Mesendoderm (in vitro differentiated cells): ENCODE results near the gene OTUB2.

Experiments used
- DNase-seq: peaks from one replicate; pipeline ENCODE4 v3.0.0; 2013
- H2AK5ac ChIP-seq: 2 replicates; pipeline ENCODE4 v1.6.1; 2013; ENCODE audit warnings: low read length, inconsistent platforms
- H2BK120ac ChIP-seq: 2 replicates; pipeline ENCODE4 v1.6.1; 2013; ENCODE audit warnings: low read depth, mild to moderate bottlenecking, low read length, moderate library complexity, mixed read lengths
- H2BK15ac ChIP-seq: replicated peaks from 2 replicates; pipeline ENCODE4 v1.6.1; 2013; ENCODE audit warnings: low read depth, mild to moderate bottlenecking, moderate library complexity
- H2BK5ac ChIP-seq: 2 replicates; pipeline ENCODE4 v1.6.1; 2013; ENCODE audit warnings: low read length, inconsistent platforms
- H3K18ac ChIP-seq: 2 replicates; pipeline ENCODE4 v1.6.1; 2013; ENCODE audit warnings: mild to moderate bottlenecking, low read length, mixed read lengths
- H3K23ac ChIP-seq: one replicate; pipeline ENCODE4 v1.6.1; 2013; ENCODE audit warnings: low read length
- H3K27ac ChIP-seq: 2 replicates; pipeline ENCODE4 v1.5.1; 2013; ENCODE audit warnings: low read depth, mild to moderate bottlenecking, inconsistent platforms, low read length, moderate library complexity
- H3K27me3 ChIP-seq: 2 replicates; pipeline ENCODE4 v1.6.1; 2013; ENCODE audit warnings: low read length, control low read depth, mild to moderate bottlenecking, inconsistent platforms; ENCODE audit not compliant: insufficient read depth, poor library complexity
- H3K36me3 ChIP-seq: 2 replicates; pipeline ENCODE4 v1.6.1; 2013; ENCODE audit warnings: low read length, inconsistent platforms; ENCODE audit not compliant: control insufficient read depth, insufficient read depth
- H3K4ac ChIP-seq: one replicate; pipeline ENCODE4 v1.6.1; 2013; ENCODE audit warnings: low read depth, mild to moderate bottlenecking, low read length, moderate library complexity
- H3K4me1 ChIP-seq: 2 replicates; pipeline ENCODE4 v1.6.1; 2013; ENCODE audit warnings: low read depth, low read length, inconsistent platforms; ENCODE audit not compliant: control insufficient read depth
- H3K4me2 ChIP-seq: 2 replicates; pipeline ENCODE4 v1.6.1; 2013; ENCODE audit warnings: low read length
- H3K4me3 ChIP-seq: 2 replicates; pipeline ENCODE4 v1.5.1; 2013; ENCODE audit warnings: mild to moderate bottlenecking, low read length
- H3K56ac ChIP-seq: one replicate; pipeline ENCODE4 v1.6.1; 2013; ENCODE audit warnings: low read length
- H3K79me1 ChIP-seq: 2 replicates; pipeline ENCODE4 v1.6.1; 2013; ENCODE audit warnings: low read length, inconsistent platforms
- H3K79me2 ChIP-seq: 2 replicates; pipeline ENCODE4 v1.6.1; 2013; ENCODE audit warnings: mild to moderate bottlenecking, low read length; ENCODE audit not compliant: control insufficient read depth, insufficient read depth
- H3K9ac ChIP-seq: 2 replicates; pipeline ENCODE4 v1.6.1; 2013; ENCODE audit warnings: low read length, inconsistent platforms
- H4K5ac ChIP-seq: one replicate; pipeline ENCODE4 v1.6.1; 2013; ENCODE audit warnings: low read length
- H4K8ac ChIP-seq: one replicate; pipeline ENCODE4 v1.6.1; 2013; ENCODE audit warnings: low read depth, mild to moderate bottlenecking, control low read depth, low read length, moderate library complexity
- WGBS: extraction: QIAGEN DNeasy Blood & Tissue Kit; methylation state at CpG from one replicate; pipeline ENCODE4 v1.1.7; 2013; ENCODE audit warnings: low lambda C conversion rate, missing lambda C conversion rate; ENCODE audit not compliant: insufficient coverage; ENCODE audit errors: extremely low coverage; 5-methylcytosine and 5-hydroxymethylcytosine counted together

Gene OTUB2

GRCh38 chr14:94040796-94041195 lies 14.7 kb downstream of the OTUB2 start:
- H3K27me3 ChIP-seq, result no peaks in the 10 kb centered on the region
- no peak overlapping the region for H3K4me3 ChIP-seq
- no peak overlapping the region for H2BK15ac ChIP-seq
- H3K79me2 ChIP-seq, result no peaks in the 10 kb centered on the region
- H3K56ac ChIP-seq, result no peak overlapping the region
- H3K23ac ChIP-seq, result no peak overlapping the region
- DNase-seq, result no peak
- H3K36me3 ChIP-seq, result peaks cover 7% of the 10 kb centered on the region
- WGBS, result no CpG with 5 or more reads among the region's 13 CpGs
- H2BK120ac ChIP-seq, result no peak overlapping the region
- H3K27ac ChIP-seq, result no peak overlapping the region
- no peak overlapping the region for H3K4ac ChIP-seq
- no peak overlapping the region for H4K8ac ChIP-seq
- H3K18ac ChIP-seq, result no peak overlapping the region
- H3K4me2 ChIP-seq, result no peak overlapping the region
- peaks cover 1% of the 10 kb centered on the region for H3K4me1 ChIP-seq
- no peak overlapping the region for H2BK5ac ChIP-seq
- no peaks in the 10 kb centered on the region for H3K79me1 ChIP-seq
- H3K9ac ChIP-seq, result no peak overlapping the region
- H2AK5ac ChIP-seq, result no peak overlapping the region
- H4K5ac ChIP-seq, result no peak overlapping the region

DNA sequence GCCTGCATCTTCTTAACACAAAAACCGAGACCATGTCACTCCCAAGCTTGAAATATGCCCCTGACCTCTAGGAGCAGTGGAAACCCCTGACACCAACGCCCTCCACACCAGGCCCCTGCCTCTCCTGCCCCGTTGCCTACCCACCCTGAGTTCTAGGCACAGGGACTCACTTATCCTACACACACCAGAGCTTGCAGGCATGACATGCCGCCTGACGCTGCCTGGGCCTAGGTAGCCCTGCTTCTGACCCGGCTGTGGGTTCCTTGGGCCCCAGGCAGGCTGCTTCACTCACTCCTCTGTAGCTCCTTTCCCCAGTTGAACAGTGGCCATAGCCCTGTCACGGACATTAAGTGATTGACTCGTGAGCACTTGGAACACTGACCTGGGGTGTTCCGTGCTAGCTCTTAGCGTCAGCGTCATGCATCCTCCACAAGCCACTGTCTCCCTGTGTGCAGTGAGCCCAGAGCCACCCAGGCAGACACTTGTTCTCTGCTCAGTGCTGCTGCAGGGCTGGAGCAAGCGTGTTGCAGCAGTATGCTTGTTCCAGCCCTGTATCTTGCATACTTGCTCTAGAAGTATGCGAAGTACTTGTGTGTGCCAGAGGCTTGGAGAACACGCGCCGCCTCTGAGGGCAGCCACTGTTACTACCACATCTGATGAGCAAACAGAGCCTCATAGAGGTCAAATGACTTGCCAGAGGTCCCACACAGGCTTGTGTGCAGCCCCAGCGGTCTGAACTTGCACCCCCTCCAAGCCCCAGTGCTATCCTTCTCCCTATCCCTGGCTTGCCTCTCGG lies 15.6 kb downstream of the OTUB2 start:
- H2BK5ac ChIP-seq, result no peak overlapping the region
- no peak overlapping the region for H3K56ac ChIP-seq
- peaks cover under 1% of the 10 kb centered on the region for H3K4me1 ChIP-seq
- H4K8ac ChIP-seq, result no peak overlapping the region
- H2BK15ac ChIP-seq, result no peak overlapping the region
- H3K79me2 ChIP-seq, result no peaks in the 10 kb centered on the region
- DNase-seq, result no peak
- H3K23ac ChIP-seq, result no peak overlapping the region
- no peak overlapping the region for H3K4ac ChIP-seq
- H2BK120ac ChIP-seq, result no peak overlapping the region
- H3K4me3 ChIP-seq, result no peak overlapping the region
- WGBS, result no CpG with 5 or more reads among the region's 18 CpGs
- no peak overlapping the region for H3K4me2 ChIP-seq
- no peak overlapping the region for H3K18ac ChIP-seq
- H3K36me3 ChIP-seq, result peaks cover 10% of the 10 kb centered on the region
- no peak overlapping the region for H3K27ac ChIP-seq
- H2AK5ac ChIP-seq, result no peak overlapping the region
- H4K5ac ChIP-seq, result no peak overlapping the region
- no peak overlapping the region for H3K9ac ChIP-seq
- H3K27me3 ChIP-seq, result no peaks in the 10 kb centered on the region
- H3K79me1 ChIP-seq, result no peaks in the 10 kb centered on the region

DNA sequence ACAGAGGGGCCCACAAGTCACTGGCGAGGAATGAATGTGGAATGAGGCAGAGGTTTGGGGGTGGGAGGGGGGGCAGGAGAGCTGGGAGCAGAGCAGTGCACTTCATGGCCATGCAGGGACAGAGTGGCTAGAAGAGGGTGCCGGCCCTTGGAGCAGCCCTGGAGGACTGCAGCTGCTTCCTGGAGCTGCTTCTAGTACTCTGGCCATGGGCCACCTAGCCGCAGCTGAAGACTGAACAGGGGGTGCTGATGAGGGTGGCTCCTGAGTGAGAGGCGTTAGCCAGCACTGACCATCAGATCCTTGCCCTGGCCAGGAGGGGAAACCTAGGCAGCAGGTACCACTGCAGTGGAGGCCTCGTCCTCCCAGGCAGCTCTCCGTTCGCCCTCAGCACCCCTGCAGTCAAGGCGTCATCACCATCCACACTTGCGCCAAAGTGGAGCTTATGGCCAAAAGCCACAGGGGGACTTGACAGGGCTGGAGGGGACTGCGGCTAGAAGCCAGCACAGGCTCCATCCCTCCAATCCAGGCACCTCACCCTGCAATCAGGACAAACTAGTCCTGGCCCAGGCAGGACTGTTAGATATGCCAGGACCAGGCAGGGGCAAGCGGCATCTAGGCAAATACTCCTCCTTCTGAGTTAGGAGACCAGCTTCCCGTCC lies 16.4 kb downstream of the OTUB2 start:
- no peak overlapping the region for H3K18ac ChIP-seq
- H3K4me3 ChIP-seq, result no peak overlapping the region
- peaks cover 10% of the 10 kb centered on the region for H3K36me3 ChIP-seq
- DNase-seq, result no peak
- no peak overlapping the region for H4K5ac ChIP-seq
- H2BK15ac ChIP-seq, result no peak overlapping the region
- no peak overlapping the region for H2BK120ac ChIP-seq
- H2AK5ac ChIP-seq, result no peak overlapping the region
- no peaks in the 10 kb centered on the region for H3K27me3 ChIP-seq
- H3K79me2 ChIP-seq, result no peaks in the 10 kb centered on the region
- H4K8ac ChIP-seq, result no peak overlapping the region
- WGBS, result no CpG with 5 or more reads among the region's 12 CpGs
- H3K4ac ChIP-seq, result no peak overlapping the region
- H3K27ac ChIP-seq, result no peak overlapping the region
- H2BK5ac ChIP-seq, result no peak overlapping the region
- H3K4me1 ChIP-seq, result no peaks in the 10 kb centered on the region
- H3K4me2 ChIP-seq, result no peak overlapping the region
- H3K79me1 ChIP-seq, result no peaks in the 10 kb centered on the region
- H3K9ac ChIP-seq, result no peak overlapping the region
- no peak overlapping the region for H3K23ac ChIP-seq
- H3K56ac ChIP-seq, result no peak overlapping the region

DNA sequence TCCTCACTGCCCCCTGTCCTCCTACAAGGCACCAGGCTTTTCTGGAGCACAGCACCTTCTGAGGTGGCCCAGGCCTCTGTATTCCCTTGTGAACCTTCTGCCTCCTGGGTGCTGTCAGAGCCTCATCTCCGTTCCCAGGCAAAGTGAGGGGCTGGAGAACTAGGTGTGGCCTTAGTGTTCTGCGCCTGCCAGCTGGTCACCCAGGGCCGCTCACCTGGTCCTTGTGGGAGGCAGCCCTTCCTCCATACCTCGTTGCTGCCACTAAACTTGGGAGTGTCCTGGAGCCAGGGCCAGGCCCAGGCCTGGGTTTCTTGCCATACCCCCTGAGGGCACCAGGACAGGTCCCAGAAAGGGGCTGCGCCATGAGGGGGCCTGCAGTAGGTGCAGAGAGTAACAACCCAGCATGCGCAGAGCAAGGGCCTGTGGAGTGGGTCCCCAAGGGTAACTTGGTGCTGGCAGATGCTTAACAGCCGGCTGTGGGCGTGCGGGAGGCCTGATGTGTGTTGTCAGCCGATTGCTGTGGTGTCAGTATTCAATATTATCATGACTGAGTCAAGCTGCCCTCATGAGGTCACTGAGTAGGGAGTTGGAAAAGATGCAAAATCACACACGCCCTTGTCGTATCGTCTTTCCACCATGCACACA lies 17.1 kb downstream of the OTUB2 start:
- Histone ChIP-seq H2BK5ac (no peak overlapping the region), H3K79me1 (no peaks in the 10 kb centered on the region), H3K23ac (no peak overlapping the region), H3K18ac (no peak overlapping the region), H3K4ac (no peak overlapping the region), H3K9ac (no peak overlapping the region), H3K4me1 (no peaks in the 10 kb centered on the region), H4K8ac (no peak overlapping the region), H2AK5ac (no peak overlapping the region), H3K27me3 (no peaks in the 10 kb centered on the region), H2BK15ac (no peak overlapping the region), H4K5ac (no peak overlapping the region), H3K4me2 (no peak overlapping the region), H3K4me3 (no peak overlapping the region), H3K79me2 (no peaks in the 10 kb centered on the region), H3K56ac (no peak overlapping the region), H3K36me3 (peaks cover 10% of the 10 kb centered on the region), H3K27ac (no peak overlapping the region), H2BK120ac (no peak overlapping the region)
- DNase-seq, result no peak
- WGBS, result no CpG with 5 or more reads among the region's 13 CpGs

DNA sequence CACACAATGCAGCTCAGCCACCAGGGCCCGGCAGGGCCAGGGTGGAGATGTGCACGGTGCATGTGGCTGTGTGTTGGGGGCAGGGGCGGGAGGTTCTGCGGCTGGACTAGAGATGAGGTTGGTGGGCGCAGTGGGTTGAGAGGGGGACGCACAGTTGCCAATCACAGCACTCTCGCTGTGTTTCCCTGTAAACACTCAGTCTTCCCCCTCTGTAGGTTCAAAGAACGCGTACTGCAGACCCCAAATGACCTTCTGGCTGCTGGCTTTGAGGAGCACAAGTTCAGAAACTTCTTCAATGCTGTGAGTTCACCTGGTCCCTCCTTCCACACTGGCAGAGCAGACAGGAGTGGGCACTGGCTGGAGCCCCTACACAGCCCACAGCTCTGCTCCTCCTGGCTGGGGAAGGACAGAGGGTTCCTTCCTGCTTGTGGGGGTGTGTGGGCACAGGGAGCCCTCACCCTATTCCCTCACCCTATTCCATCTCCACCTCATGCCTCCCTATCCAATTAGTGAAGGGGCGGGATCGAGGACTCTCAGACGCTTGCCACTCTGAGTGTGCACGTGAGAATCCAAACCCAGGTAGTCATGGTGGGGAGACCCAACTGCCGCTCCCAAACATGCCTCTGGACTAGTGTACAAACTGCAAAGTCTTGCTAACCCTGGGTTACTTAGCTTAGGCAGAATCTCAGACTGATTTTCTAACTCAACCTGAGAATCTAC lies 17.8 kb downstream of the OTUB2 start:
- Histone ChIP-seq H3K36me3 (peaks cover 10% of the 10 kb centered on the region), H3K23ac (no peak overlapping the region), H3K4me3 (no peak overlapping the region), H3K18ac (no peak overlapping the region), H2BK120ac (no peak overlapping the region), H3K9ac (no peak overlapping the region), H2BK5ac (no peak overlapping the region), H3K79me2 (no peaks in the 10 kb centered on the region), H3K4me2 (no peak overlapping the region), H3K27ac (no peak overlapping the region), H2BK15ac (no peak overlapping the region), H4K5ac (no peak overlapping the region), H3K27me3 (no peaks in the 10 kb centered on the region), H3K4ac (no peak overlapping the region), H2AK5ac (no peak overlapping the region), H4K8ac (no peak overlapping the region), H3K56ac (no peak overlapping the region), H3K4me1 (no peaks in the 10 kb centered on the region), H3K79me1 (no peaks in the 10 kb centered on the region)
- no CpG with 5 or more reads among the region's 14 CpGs for WGBS
- no peak for DNase-seq
